NCI-H1436 (cell line): ENCODE results near the gene CDK5RAP3.
A peak's percentile ranks its signal among the peaks of the same experiment; 100 is the strongest.

Source experiments
- DNase-seq: peaks from one replicate; lab custom pipeline; 2025; lab: John Stamatoyannopoulos, UW

CDK5RAP3 gene

DNA sequence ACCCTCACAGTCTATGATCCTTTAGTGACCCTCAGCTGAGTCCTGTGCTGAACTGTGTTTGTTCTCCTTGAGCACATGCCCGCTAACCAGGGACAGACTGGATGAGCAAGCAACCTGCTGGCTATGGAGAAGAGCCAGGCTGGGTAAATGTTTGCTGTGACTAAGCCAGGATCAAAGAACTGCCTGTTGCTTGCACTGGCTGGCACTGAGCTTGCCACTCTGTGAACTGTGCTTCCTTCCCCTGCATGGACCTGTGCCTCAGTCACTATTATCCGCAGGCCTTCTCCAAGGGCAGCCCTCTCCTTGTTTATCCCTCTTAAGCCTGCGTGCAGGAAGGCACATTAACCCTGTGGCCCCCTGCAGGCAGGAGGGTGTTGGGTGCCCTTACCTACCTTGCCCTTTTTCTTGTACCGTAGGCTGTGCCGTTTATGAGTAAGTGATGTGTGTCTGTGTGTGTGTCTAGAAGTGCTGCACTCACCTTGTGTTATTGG lies 22.2 kb upstream of the CDK5RAP3 start:
- no peak for DNase-seq

DNA sequence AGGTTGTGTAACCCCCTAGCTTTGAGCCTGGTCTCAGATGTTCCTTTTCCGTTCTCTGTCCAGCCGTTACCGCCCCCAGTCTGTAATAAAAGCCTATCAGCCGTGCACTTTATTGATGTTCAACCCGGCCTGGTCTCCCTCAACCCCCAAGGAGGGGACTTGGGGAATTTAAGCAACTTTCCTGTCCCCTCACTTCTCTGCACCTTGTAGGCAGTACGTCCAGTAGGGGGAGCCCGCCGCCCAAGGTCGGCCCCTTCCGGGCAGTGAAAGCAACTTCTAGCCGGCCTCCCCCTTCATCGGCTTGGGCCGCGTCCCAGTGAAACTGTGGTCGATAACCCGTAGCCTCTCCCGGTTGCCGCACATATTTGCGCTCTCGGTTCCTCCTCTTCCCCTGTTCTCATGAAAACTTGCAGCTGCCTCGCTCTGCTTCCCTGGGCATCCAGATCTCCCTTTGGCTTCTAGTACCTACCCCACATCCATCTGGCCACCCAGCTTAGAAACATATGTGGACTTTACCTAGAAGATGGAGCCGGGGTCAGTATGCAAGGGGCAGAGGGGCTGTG lies 21.6 kb upstream of the CDK5RAP3 start:
- peak; percentile 82 for DNase-seq

GRCh38 chr17:47949946-47950345 lies 21.0 kb upstream of the CDK5RAP3 start:
- DNase-seq, result no peak

- no peak for DNase-seq
Measured at GRCh38 chr17:47950448-47950847, 20.5 kb upstream of the CDK5RAP3 start.

GRCh38 chr17:47952171-47953021 lies 18.5 kb upstream of the CDK5RAP3 start:
- DNase-seq, result no peak

GRCh38 chr17:47953909-47954308 lies 17.0 kb upstream of the CDK5RAP3 start:
- DNase-seq, result no peak

DNA sequence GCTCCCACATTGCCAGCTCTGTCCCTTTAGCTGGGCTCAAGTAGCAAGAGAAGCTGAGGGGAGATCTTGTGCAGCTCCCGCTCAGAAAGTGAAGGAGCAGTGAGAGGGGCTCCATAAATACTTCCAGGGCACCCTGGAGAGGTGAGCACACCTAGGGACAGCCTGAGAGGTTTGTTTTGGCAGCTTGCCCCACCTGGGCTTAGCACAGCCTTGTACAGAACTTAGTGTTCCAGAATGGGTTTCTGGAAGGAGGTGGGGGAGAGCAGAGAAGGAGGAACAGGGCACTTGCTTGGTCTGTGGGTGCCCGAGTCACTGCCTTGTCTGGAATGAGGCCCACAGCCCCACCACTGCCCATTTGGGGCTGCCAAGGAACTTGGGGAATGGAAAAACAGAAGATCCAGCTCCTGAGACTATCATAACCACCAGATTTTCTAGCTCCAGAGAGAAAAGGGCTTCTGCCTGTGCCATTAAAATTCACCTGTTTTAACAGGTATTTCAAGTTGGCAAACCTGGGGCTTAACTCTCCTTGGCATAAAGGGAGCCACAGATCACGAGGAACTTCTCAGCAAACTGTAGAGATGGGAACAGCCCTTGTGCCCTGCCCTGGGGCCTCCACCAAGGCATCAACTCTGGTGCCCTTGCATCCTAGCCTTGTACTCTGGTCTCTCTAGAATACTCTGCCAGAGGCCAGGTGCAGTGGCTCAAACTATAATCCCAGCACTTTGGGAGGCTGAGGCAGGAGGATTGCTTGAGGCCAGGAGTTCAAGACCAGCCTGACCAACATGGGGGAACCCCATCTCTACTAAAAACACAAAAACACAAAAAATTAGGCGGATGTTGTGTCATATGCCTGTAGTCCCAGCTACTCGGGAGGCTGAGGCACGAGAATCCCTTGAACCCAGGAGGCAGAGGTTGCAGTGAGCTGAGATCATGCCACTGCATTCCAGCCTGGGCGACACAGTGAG lies 15.1 kb upstream of the CDK5RAP3 start:
- DNase-seq, result peak; percentile 39

GRCh38 chr17:47956791-47957590 lies 13.9 kb upstream of the CDK5RAP3 start:
- DNase-seq, result peak; percentile 21

DNA sequence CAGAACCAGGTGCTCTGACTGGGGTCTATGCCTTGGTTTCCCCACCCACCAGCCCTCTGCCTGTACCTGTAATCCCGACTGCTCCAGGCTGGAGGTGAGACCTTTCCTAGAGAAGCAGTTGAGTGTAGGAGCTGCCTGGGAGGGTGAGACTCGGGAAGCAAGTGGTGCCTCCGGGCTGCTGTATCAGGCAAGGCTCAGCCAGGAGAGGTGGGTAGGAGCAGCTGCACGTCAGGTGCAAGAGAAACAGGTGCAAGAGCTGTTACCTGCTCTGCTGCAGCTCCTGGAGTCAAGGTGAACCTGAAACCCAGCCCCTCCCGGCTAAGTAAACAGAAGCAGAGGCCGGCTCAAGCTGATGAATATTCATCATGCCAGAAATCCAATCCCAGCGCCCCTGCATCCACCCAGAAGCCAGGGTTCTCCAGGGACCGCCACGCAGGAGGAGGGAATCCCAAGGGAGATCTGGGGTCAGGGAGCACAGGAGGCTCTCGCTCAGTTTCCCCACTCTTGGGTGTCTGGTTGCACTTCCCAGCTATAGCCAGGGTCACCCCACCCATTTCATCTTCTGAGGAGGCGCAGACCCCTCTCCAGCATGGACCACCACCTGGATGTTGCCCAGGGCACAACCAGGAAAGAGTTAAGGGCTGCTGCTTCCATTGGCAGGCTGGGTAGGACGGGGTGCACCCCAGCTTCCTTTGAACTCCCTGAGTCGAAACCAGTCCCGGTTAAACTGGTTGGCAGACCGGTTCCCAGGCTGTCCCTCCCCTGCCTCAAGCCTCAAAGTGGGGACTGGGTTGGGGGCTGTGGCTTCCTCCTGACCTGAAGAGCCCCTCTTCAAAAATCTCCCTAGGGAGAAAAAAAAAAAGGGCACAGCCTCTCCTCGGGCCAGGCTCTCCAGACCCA lies 13.1 kb upstream of the CDK5RAP3 start, which contains the start of gene PRR15L:
Gene PRR15L, minus strand, starts transcription at position 293 of the 900 bp plus-strand sequence. CDS start 4,649 bp downstream, outside the sequence.
- DNase-seq, result peak; percentile 94

DNA sequence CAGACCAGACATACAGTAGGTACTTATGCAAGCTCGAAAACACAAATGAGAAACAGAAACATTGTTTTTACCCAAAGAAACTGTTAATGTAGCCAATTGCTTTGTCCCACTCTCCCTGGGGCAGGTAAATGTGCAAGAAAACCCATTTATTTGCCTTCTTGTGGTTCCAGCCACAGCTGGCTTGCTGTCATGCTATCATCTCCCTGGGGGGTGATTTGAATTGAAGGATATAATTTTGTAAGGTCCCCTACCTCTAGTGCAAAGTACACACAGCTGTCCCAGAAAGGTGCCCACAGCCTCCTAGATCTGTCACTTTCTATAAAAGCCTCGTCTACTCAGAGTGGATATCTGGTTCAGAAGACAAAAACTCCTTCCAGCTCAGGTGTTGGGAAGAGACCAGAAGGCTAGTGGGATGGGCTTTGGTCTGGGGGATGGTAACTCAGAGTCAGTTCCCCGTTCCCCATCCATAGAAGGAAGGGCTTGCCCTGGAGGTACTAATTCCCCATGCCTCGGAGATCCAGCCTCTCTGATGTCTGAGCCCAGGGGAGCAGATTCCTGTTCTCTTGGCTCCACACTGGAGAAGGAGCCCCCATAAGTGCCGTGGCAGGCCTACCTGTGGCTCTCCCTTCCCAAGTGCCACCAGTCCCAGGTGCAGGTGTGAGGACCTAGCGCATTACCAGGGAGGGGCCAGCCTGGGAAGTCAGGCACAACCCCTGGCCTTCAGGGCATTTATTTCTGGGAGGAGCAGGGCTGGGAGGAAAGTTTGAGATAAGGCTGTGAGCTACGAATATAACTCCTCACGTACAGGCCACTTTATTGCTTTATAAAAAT lies 10.9 kb upstream of the CDK5RAP3 start:
- DNase-seq, result peak; percentile 89

DNA sequence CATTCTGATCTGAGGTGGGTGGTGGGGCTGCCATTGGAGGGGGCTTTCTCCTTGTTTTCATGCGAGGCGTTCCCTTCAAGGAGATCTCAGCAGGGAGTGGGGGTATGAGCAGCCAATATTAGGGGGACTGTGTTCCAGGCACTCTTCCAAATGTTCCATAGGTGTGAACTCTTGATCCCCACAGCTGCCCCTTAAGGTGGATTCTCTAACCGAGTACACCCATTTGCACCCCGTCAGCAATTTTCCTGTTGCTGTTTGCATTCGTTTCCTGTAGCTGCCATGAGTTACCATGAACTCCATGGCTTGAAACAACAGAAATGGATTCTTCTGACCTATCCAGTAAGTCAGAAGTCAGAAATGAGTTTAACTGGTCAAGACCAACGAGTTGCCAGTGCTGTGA lies 9.5 kb upstream of the CDK5RAP3 start:
- no peak for DNase-seq

- DNase-seq, result no peak
Measured at GRCh38 chr17:47962901-47963300, 8.0 kb upstream of the CDK5RAP3 start.

GRCh38 chr17:47964856-47965255 lies 6.1 kb upstream of the CDK5RAP3 start:
- DNase-seq, result no peak

GRCh38 chr17:47966079-47966519 lies 4.8 kb upstream of the CDK5RAP3 start:
- DNase-seq, result no peak

DNA sequence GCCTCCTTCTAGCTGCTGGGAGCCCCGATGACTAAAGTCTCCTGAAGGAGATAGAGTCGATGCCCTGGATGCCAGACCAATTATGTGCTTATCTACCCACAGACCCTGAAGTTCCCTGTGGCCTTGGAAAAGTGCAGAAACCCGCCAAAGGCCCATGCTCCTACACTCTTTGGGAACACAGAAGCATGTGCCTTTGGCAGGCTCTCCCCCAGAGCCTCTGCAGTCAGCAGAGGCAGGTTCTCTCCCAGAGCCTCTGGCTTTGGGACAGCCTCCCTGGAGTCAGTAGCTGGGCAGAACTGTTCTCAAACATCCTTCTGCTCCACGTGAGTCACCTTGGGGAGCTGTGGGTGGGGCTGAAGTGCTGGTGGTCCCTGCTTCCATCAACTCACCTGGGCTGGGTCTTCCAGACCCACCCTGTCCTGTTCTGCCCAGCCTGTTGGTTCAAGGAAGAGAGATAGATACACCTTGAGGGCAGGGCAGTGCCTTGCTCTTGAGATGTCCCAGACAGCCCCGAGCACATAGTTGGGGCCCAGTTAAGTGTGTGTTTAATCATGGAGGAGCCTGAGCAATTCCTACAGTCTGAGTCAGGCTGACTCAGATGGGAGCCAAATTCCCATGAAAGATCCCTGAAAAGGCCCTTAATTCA lies 3.2 kb upstream of the CDK5RAP3 start:
- DNase-seq, result no peak

DNA sequence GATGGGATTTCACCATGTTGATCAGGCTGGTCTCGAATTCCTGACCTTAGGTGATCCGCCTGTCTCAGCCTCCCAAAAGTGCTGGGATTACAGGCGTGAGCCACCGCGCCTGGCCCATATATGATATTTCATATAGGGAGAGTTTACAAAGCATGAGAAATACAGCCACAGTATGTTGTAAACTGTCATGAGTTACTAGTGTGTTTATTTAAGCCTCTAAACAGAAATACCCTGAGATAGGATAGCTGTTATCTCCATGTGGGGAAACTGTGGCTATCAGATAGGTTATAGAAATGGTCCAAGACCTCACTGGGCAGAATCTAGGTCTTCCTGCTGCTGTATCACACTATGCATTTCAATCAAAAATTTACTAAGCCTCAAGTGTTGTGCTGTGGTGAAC lies 2.1 kb upstream of the CDK5RAP3 start:
- DNase-seq, result no peak

GRCh38 chr17:47969930-47970724 lies 786 bp upstream of the CDK5RAP3 start:
- no peak for DNase-seq

DNA sequence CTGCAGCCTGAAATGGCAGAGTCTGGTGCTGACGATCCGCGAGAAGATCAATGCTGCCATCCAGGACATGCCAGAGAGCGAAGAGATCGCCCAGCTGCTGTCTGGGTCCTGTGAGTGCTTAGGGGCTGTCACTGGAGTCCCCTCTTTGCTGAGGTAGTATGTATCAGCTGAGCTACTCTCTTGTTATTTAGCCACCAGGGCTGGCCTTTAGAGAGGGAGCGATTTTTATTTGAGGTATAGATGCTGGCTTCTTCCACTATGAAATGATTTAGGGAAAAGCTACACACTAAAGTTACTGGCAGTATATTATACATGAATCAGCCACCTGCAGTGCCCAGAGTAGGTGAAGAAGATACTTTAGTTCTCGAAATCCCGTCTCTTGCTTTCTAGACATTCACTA lies 2.6 kb downstream of the CDK5RAP3 start:
- DNase-seq, result no peak
